ENCODE results near the gene PLCH1.

Gene PLCH1

DNA sequence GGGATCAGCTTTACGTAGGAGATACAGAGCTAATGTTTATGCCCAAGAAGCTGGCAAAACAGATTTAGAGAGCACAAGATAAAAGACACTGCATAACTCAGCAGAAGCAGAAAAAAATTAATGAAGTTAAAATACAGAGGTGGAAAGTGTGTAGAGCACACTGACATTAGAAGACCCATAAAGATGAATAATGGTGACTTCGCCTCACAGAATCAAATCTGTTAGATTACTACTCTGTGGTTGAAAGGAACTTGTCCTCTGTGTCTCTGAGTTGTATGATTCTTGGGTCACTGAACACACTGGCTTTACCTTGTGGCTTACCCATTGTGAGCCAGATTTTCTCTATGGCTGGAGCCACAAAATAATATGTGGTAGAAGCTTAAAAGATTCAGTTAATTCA is 224.4 kb downstream of the PLCH1 start:
- Histone ChIP-seq H3K36me3 (ENCODE audit: insufficient read depth, low read length) (no peaks in the 10 kb centered on the region; the same call in 1 of the 2 replicates), H3K9ac (ENCODE audit: low read length) (no peak overlapping the region), H3K4me2 (ENCODE audit: low read length) (no peak overlapping the region), H3K79me2 (ENCODE audit: insufficient read depth, low read length) (no peaks in the 10 kb centered on the region), H3K27ac (ENCODE audit: low read depth, low read length, poor library complexity, severe bottlenecking) (no peak overlapping the region), H3K27me3 (ENCODE audit: insufficient read depth, low read length) (no peaks in the 10 kb centered on the region), H3K4me3 (ENCODE audit: low read depth, low read length, poor library complexity, severe bottlenecking) (no peak overlapping the region), H4K20me1 (ENCODE audit: insufficient read depth, low read length) (no peaks in the 10 kb centered on the region), H3K9me3 (ENCODE audit: low read length) (no peaks in the 10 kb centered on the region), H3K4me1 (ENCODE audit: insufficient read depth, low read length, severe bottlenecking) (peaks cover 22% of the 10 kb centered on the region), H2AFZ (ENCODE audit: low read length) (no peak overlapping the region), H3K9me2 (ENCODE audit: low read depth, low read length) (no peaks in the 10 kb centered on the region), H3F3A (ENCODE audit: insufficient read depth, low read length) (no peaks in the 10 kb centered on the region)
- TF ChIP-seq, protein P1, sequence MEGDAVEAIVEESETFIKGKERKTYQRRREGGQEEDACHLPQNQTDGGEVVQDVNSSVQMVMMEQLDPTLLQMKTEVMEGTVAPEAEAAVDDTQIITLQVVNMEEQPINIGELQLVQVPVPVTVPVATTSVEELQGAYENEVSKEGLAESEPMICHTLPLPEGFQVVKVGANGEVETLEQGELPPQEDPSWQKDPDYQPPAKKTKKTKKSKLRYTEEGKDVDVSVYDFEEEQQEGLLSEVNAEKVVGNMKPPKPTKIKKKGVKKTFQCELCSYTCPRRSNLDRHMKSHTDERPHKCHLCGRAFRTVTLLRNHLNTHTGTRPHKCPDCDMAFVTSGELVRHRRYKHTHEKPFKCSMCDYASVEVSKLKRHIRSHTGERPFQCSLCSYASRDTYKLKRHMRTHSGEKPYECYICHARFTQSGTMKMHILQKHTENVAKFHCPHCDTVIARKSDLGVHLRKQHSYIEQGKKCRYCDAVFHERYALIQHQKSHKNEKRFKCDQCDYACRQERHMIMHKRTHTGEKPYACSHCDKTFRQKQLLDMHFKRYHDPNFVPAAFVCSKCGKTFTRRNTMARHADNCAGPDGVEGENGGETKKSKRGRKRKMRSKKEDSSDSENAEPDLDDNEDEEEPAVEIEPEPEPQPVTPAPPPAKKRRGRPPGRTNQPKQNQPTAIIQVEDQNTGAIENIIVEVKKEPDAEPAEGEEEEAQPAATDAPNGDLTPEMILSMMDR (IDR thresholded peaks at IDR 0.05; ENCODE audit: low read length) = no peak
- TF ChIP-seq EZH2 (IDR thresholded peaks at IDR 0.05; ENCODE audit: borderline replicate concordance, low read length) = no peak

DNA sequence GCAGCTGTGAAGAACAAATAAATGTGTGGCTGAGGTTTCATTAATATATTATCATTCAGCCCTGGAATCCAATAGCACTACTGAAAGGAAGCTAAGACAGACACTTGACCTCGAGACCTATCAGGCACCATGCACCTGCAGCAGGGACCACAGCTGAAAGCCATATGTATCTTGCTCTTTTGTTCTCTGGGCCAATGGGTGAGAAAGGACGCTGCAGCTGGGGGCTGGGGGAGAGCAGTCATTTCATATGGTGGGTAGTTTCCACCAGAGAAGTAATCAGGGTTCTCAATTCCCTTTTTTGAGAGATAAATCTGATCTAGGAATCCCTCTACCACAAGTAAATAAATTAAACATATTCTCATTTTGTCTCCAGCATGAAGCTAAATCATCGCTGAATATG is 225.8 kb downstream of the PLCH1 start:
- H3K4me1 ChIP-seq (ENCODE audit: insufficient read depth, low read length, severe bottlenecking) = peaks cover 22% of the 10 kb centered on the region
- no peak for TF ChIP-seq EZH2 (IDR thresholded peaks at IDR 0.05; ENCODE audit: borderline replicate concordance, low read length)
- TF ChIP-seq, protein P1 (IDR thresholded peaks at IDR 0.05; ENCODE audit: low read length) = no peak
- H3K27ac ChIP-seq (ENCODE audit: low read depth, low read length, poor library complexity, severe bottlenecking) = peak overlapping the region; percentile 6
- H3K9ac ChIP-seq (ENCODE audit: low read length) = no peak overlapping the region
- no peaks in the 10 kb centered on the region for H3K27me3 ChIP-seq (ENCODE audit: insufficient read depth, low read length)
- no peaks in the 10 kb centered on the region for H3K79me2 ChIP-seq (ENCODE audit: insufficient read depth, low read length)
- H3K9me3 ChIP-seq (ENCODE audit: low read length) = no peaks in the 10 kb centered on the region
- H3K9me2 ChIP-seq (ENCODE audit: low read depth, low read length) = no peaks in the 10 kb centered on the region
- H2AFZ ChIP-seq (ENCODE audit: low read length) = no peak overlapping the region
- no peak overlapping the region for H3K4me3 ChIP-seq (ENCODE audit: low read depth, low read length, poor library complexity, severe bottlenecking)
- no peak overlapping the region for H3K4me2 ChIP-seq (ENCODE audit: low read length)
- H4K20me1 ChIP-seq (ENCODE audit: insufficient read depth, low read length) = no peaks in the 10 kb centered on the region
- H3K36me3 ChIP-seq (ENCODE audit: insufficient read depth, low read length) = no peaks in the 10 kb centered on the region; the same call in 1 of the 2 replicates
- no peaks in the 10 kb centered on the region for H3F3A ChIP-seq (ENCODE audit: insufficient read depth, low read length)

DNA sequence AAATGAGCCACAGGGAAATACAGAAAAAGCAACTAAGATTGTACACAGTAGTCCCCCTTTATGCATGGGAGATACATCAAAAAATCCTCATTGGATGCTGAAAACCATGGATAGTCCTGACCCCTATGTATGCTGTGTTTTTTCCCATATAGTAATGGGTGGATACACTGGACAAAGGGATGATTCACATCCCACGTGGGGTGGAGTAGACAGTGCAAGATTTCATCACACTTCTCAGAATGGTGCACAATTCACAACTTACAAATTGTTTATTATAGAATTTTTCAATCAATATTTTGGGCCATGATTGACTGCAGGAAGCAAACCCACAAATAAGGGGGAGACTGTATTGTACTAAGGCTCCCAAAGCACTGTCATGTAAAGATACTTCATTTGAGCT is 227.0 kb downstream of the PLCH1 start:
- no peak overlapping the region for H3K27ac ChIP-seq (ENCODE audit: low read depth, low read length, poor library complexity, severe bottlenecking)
- peaks cover 24% of the 10 kb centered on the region for H3K4me1 ChIP-seq (ENCODE audit: insufficient read depth, low read length, severe bottlenecking)
- H3K79me2 ChIP-seq (ENCODE audit: insufficient read depth, low read length) = no peaks in the 10 kb centered on the region
- no peaks in the 10 kb centered on the region; the same call in 1 of the 2 replicates for H3K36me3 ChIP-seq (ENCODE audit: insufficient read depth, low read length)
- H3K9ac ChIP-seq (ENCODE audit: low read length) = no peak overlapping the region
- H3K9me3 ChIP-seq (ENCODE audit: low read length) = no peaks in the 10 kb centered on the region
- H3K4me3 ChIP-seq (ENCODE audit: low read depth, low read length, poor library complexity, severe bottlenecking) = no peak overlapping the region
- no peaks in the 10 kb centered on the region for H4K20me1 ChIP-seq (ENCODE audit: insufficient read depth, low read length)
- no peak overlapping the region for H3K4me2 ChIP-seq (ENCODE audit: low read length)
- H2AFZ ChIP-seq (ENCODE audit: low read length) = no peak overlapping the region
- TF ChIP-seq, protein P1 (IDR thresholded peaks at IDR 0.05; ENCODE audit: low read length) = no peak
- TF ChIP-seq EZH2 (IDR thresholded peaks at IDR 0.05; ENCODE audit: borderline replicate concordance, low read length) = no peak
- no peaks in the 10 kb centered on the region for H3K27me3 ChIP-seq (ENCODE audit: insufficient read depth, low read length)
- no peaks in the 10 kb centered on the region for H3F3A ChIP-seq (ENCODE audit: insufficient read depth, low read length)
- H3K9me2 ChIP-seq (ENCODE audit: low read depth, low read length) = no peaks in the 10 kb centered on the region
